ENCODE measurements around the gene WWTR1.

The WWTR1 gene

DNA sequence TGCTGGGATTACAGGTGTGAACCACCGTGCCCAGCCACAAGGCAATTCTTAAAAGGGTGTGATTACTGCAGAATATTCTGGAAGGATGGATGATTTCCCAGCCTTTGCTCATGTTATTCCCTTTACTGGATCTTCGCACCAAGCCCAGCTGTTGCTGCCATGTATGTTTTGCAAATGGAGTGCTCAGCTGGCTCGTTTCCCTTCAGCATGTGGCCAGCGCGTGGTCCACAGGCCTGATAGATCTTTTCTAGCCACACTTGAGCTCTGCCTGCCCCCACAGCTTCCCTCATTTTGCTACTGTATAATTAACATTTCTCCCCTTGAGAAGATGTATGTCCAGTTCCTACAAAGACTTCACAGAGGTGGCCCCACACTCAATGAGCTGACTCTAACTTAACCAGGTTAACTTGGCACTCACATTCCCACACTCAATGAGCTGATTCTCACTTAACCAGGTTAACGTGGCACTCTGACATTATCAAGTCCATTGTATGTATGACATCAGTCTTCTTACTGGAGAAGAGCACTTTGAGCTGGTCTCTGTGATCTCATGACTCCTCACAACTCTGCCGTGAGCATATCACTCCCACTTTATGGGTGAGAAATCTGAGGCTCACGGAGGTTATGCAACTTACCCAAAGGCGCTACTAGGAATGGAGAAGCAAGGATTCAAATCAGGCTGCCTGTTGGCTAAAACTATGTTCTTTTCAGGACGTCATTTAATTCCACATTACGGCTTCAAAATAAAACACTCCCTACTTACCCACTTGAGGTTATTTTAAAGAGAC lies 134.1 kb downstream of the WWTR1 start:
- no peak for DNase-seq

DNA sequence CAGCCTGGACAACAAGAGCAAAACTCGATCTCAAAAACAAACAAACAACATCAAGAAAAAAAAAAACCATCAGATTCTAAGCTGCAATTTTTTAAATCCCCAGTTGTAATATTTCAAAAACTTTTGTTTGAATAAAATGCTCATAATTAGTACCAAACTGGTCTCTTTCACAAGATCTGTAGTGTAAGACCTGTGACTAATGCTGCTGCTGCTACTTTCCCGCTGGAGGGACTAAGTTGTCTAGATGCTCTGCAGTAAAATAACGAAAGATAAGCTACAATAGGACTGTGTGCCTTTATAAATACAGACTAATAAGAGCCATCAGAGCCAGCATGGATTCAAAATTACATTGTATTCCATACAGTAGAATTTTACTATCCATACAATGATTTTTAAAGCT lies 137.9 kb downstream of the WWTR1 start:
- DNase-seq: no peak

DNA sequence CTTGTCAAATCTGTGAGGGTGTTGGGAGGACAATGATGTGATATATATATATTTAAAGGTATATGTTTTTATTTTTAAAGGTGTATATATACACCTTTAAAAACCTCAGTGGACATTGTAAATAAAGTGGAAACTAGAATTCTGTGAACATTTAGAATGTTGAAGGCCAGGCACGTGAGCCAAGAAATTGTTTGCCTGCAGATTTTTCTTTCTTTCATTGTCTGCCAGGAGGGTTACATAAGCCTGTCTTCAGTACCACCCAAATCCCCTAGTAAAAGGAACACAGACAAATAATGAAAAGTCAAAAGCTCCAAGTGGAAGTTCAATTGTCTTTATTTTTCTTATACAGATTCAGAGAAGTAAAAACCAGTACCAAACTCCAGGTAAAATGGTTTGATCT lies 140.9 kb downstream of the WWTR1 start:
- DNase-seq: no peak

DNA sequence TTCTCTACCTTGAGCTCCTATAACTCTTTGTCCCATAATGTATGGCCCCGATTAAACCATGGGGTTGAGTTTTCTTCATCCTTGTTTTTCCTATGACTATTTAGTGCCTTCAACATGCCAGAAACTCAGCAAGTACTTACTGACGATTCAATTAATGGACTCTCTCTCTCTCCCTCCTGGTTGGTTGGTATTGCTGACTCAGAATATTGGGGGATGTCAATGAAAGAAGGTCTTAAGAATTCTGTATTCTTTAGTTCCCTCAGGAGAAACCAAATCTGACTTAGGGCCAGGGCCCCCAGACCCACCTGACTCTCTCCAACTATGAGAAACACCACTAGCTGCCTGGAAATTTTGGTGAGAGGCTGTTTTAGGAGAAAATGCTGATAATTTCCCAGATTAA lies 142.6 kb downstream of the WWTR1 start:
- DNase-seq: no peak

DNA sequence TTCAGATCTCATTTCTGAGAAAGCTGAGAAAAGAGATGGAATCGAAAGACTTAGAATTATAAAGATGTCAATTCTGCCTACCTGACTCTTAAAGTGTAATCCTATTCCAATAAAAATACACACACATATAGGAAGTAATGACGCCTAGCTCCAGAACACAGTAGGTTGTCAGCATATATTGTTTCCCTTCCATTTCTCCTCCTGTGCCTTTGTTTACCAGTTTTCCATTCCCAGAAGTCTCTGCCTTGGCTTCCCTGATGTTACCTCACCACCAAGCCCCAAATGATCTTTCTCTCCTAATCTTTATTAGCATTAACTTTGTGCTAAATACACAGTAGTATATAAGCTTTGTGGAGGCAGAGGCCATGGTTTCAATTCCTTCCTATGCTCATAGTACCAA lies 143.4 kb downstream of the WWTR1 start:
- DNase-seq: no peak

DNA sequence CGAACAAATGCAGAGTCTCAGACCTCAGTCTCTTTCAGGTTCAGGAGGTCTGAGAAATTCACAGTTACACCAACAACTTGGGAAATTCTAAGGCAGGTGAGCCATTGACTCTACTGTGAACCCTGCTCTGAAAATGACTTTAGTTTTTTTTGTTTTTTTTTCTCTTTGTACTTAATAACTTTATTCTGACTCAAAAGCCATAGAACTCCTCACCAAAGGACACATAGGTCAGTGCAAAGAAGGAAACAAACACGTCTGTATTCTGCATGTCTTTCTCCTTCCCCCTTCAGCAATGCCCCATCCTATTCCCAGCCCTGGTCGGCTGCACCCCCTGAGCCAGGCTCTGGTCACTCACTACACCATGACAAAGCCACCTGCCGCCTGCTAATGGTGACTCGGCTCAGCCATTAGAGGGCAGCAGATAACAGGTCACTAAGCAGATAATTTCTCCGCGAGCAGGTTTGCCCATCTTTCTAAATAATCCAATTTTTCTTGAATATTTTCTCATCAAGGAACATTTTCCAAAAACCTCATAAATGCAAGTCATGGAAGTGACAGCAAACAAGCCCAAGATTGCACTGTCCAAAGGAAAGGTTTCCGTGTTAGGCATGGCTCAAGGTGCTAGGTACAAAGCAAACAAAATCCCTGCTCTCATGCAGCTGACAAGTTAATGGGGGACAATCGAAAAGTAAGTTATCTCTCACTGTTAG lies 145.6 kb downstream of the WWTR1 start:
- DNase-seq: peak; percentile 62

DNA sequence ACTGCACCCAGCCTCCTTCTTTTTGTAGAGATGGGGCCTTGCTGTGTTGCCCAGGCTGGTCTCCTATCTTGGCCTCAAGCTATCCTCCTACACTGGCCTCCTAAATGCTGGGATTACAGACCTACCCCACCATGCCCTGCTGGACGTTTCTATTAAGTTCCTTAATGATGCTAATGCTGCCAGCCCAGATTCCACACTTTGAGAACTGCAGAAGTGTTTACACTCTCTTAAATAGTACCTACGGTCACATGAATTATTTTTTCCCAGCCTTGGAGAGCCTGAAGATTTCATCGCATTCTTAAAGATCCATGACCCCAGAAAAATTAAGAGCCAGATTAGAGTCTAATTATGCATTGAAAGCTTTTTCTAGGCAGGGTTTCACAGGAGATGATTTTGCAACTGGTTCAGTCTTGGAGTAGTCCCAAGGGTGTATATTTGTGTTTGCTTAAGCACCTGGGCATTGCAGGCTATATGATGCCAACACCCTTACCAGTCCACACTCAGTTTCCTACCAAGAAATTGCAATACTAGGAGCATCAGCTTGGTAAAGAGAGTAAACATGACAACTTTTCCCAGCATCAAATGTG lies 146.7 kb downstream of the WWTR1 start:
- DNase-seq: no peak

DNA sequence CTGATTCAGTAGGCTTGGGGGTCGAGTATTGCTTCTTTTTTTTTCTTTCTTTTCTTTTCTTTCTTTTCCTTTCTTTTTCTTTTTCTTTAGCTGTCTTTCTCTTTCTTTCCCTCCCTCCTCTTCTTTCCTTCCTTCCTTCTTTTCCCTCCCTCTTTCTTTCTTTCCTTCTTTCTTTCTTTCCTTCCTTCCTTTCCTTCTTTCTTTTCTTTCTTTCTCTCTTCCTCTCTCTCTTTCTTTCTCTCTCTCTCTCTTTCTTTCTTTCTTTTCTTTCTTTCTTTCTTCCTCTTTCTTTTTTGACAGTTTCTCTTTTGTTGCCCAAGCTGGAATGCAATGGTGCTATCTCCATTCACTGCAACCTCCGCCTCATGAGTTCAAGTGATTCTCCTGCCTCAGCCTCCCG lies 147.3 kb downstream of the WWTR1 start:
- DNase-seq: no peak

DNA sequence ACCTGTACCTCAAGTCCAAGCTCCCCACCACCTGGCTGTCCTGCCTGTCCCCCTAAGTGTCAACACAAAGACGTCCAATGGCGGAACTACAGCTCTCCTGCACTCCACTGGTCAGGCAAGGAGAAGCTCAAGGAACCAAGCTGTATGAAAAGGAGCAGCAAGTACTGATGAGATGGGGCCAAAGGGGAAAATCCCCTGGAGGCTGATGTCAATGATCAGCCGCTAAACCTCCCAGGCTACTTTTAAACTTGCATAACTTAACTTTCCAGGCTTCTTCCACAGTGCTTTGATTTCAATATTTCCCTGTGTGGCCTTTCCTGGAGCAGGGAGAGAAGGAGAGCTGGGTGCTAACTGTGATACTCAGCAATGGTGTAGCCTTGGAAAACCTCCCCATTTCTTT lies 148.3 kb downstream of the WWTR1 start:
- DNase-seq: no peak

DNA sequence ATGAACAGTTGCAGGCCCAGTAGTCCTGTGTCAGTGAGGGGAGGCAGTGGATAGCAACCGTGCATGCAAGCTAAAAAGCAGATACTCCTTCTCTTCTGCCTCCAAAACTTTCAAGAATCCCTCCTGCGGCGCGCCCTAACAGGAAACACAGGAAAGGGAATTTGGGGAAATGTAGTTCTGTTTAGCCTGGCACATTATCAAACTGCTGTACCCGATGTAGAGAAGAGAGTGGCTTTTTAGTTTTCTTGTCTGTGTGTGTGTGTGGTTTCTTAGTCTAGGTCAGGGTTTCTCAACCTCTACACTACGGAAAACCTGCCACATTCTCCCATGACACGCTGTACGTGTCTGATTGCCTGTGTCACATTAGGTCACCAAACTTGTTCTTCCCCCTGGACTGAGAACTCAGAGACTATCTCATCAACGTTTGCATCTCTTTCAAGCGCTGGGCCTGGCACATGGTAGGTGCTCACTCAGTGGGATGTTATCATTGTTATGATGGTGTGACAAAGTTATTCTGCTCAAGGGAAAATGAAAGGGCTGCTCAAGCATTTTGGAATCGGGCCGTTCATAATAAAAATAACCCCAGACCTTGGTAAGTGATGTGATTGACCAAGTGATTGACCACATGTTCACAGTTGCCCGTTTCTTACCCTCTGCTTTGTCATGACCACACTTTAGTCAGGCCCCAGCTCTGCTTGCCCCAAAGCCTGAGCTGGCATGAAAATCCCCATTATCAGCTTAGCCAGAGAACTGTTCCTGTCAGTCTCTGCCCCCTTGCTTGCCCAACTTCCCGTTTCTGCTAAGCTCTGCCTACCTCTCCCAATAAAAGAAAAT lies 150.1 kb downstream of the WWTR1 start:
- peak; percentile 30 for DNase-seq

DNA sequence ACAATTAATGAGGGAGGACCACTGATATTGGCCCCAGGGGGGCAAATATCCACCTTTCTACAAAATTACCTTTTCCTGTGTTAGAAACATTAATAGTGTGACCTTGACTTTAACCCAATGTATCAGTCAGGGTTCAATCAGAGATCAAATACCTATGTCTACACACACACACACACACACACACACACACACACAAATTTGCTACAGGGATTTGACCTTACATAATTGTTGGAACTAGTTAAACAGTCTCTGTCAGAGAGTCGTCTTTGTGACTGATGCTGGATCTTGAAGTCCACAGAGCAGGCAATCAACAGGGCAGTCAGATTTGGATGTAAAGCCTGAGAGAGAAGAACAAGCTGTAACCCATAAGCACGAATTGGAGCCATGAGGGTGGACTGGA lies 150.9 kb downstream of the WWTR1 start:
- DNase-seq: no peak

DNA sequence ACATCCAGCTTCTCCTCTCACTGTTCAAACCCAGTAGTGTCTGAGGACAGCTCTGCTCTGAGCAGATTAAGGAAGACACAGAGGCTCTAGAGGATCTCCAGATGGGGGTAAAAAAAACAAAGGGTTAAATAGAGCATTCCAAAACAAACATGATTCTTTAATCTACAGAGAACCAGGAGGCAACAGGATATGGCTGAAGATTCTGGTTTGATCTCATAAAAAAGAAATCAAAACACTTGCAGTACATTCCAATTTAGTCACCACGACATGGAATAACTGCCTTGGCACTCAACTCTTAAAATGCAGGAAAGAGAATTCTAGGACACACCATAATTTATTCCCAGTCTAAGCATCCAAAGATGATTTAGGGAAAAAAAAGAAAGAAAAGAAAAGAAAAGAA lies 151.3 kb downstream of the WWTR1 start:
- DNase-seq: peak; percentile 72

DNA sequence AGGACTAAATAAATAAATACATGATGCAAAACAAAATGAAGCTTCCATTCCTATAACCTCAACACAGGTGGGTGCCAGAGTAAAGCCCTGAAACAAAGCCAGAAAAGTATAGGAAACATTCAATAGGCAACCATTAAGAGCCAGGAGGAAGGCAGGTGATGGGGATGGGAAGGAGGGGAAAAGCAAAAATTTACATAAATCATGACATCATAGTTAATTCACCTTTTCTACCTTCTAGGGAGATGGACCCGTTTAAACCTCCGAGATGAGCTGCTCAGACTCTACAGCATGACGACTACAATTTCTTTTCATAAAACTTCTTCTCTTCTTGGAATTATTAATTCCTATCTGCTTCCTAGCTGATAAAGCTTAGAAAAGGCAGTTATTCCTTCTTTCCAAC lies 155.4 kb downstream of the WWTR1 start:
- DNase-seq: no peak

DNA sequence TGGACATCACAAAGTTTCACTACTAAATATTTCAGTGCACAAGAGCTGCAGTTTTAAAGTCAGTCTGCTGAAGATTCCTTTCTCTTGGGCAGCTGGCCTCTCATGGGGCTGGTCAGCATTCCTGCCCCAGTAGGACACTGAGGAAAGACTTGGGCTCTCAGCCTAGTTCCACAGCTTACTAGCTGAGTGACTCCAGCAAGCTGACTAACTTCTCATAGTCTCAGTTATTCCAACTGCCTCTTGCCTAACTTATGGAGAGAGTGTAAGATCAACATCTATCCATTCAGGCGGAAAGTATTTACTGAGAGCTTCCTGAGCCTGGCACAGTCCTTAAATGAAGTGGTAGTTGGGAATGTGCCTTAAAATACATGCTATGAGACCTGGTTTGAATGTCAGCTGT lies 156.3 kb downstream of the WWTR1 start:
- peak; percentile 72 for DNase-seq

DNA sequence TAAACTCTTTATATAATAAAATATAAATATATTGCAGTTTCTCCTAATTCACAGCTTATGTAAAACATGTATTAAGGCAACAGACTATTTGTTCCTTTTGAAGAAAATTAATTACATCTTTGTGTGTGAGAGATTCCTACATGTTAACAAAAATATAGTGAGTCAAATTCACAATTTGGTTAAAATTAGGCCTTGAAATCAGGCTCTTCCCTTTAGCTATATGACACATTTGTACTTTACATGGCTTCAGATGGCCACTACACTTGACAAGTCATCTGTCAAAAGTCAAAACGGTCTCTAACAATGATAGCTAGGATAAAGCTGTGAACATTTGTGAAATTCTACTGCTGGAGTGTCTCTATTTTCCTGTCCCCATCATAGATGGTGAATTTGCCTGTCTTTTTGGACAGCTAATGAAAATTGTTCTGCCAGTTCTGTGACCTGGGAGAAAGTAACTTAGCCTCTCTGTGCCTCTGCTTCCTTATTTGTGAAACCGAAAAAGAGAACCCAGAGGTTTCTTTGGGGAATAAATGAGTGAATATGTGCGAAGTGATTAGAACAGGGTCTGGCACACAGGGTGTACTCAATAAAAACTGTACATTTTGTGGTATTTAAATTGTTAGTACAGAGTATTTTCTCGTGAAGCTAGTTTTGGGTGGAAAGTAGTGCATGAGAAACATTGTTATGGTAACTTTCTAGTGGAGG lies 159.7 kb downstream of the WWTR1 start:
- DNase-seq: no peak

DNA sequence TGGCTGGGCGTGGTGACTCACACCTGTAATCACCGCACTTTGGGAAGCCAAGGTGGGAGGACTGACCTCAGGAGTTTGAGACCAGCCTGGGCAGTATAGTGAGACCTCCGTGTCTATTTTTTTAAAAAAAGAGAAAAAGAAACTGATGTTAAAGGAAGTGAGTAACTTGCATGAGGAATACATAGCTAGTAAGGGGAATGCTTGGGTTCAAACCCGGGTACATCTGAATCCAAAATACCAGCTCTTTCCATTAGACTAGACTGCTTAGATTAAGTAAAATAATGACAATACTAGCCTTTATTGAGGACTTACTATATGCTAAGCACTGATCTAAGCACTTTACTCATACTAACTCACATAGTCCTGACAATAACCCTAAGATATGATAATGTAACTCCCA lies 160.9 kb downstream of the WWTR1 start:
- no peak for DNase-seq

DNA sequence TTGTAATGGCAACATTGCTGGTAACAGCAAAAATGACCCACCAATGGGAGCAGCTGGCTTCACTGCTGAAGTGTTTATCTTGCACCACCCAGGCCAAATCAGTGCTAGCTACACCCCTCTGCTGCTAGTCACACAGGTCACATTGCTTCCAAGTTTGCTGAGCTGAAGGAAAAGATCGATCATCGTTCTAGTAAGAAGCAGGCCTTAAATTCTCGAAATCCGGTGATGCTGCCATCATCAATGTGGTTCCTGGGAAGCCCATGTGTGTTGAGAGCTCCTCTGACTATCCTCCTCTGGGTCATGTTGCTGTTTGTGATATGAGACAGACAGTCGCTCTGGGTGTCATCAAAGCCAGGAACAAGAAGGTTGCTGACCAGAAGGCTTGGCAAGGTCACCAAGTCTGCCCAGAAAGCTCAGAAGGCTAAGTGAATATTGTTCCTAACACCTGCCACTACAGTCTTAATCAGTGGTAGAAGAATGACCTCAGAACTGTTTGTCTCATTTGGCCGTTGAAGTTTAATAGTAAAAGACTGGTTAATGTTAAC lies 162.2 kb downstream of the WWTR1 start:
- DNase-seq: no peak

DNA sequence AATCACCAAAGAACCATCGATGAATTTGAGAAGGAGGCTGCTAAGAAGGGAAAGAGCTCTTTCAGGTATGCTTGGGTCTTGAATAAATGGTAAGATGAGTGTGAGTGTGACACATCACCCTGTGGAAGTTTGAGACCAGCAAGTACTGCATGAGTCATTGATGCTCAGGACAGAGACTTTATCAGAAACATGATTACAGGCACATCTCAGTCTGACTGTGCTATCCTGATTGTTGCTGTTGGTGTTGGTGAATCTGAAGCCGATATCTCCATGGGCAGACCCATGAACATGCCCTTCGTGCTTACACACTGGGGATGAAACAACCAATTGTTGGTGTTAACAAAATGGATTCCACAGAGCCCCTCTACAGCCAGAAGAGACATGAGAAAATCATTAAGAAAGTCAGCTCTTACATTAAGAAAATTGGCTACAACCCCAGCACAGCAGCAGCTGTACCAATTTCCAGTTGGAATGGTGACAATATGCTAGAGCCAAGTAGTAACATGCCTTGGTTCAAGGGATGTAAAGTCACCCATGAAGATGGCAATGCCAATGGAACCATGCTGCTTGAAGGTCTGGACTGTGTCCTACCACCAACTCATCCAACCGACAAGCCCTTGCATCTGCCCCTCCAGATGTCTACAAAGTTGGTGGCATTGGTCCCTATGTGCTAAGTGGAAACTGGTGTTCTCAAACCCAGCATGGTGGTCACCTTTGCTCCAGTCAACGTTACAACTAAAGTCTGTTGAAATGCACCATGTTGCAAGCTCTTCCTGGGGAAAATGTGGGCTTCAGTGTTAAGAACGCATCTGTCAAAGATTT lies 162.9 kb downstream of the WWTR1 start:
- peak; percentile 81 for DNase-seq

DNA sequence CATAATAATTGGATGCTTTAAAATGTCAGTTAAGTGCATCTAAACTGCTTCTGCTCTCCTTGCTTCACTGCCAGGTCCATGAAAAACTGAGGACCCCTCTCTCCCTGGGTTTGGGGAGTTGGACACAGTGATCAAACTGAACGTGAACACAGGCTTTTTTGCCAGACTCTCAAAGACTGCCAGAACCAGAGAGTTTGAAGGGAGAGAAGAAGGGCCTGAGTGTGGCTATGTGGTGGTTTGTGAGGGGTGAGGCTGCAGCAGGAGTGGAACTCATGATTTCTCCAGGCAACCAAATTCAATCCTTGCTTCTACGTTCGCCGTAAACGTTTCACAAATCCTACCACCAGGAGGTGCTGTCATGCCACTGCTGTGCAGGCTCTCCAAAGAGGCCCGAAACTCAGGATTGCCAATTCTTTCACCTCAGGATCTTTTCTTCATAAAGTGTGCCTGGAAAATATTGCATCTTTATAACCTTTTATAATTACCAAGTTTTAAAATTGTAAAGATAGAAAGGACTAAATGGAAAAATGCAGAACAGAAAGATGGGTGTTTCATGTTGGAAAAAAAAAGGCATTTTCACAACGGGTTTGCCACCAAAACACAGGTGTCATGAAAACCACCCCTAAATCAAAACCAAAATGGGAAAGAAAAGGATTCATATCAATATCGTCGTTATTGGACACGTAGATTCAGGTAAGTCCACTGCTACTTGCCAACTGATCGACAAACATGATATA lies 163.6 kb downstream of the WWTR1 start:
- DNase-seq: peak; percentile 62

DNA sequence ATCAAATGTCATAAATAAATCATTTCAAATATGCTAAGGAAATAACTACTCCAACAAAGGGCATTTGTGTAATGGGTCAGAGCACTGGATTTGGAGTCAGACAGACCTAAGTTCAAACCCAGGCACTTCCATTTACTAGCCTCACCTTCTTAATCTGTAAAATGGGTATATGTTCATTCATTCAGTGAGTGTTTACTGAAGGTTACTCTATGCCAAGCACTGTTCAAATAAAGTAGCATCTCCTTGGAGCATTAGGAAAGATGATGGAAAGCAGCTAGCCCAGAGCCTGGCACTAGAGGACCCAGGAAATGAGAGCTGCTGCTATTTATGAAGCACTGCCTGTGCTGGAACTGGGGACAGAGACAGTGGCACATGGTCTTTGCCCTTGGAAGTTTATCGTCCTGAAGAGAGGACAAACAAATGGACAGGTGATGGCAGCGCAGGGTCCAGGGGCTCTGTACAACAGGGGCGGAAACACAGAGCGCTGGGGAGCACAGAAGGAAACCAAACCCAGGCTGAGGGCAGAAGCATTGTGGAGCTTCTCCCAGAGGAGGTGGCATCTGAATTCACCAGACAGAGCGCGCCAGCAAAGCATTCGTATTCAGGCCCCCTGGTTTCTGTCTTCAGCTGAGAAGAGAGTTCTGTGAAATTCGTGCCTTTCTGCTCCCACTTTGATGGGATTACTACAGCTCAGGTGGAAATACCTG lies 164.4 kb downstream of the WWTR1 start:
- no peak for DNase-seq

Data from fibroblast of skin of right biceps (primary cell).